ENCODE measurements around the gene NRARP. TPM values are rescaled to one million over a fixed set of nuclear protein-coding genes. Genes with fewer than 3 reads are reported as not detected.
A peak's percentile ranks its signal among the peaks of the same experiment; 100 is the strongest.

NRARP gene
- total and polyA plus RNA-seq, 2 of the 13 experiments (the other 11 are each of a cell fraction or from before 2014, with no cell fraction given): 0.22 to 0.46 TPM

GRCh38 chr9:137347928-137348327, 45.9 kb upstream of the NRARP start:
- no peak for DNase-seq (ENCODE audit: low spot score)
- ChIA-PET CTCF (ENCODE audit: low intra/inter-chr PET ratio, low total read pairs) (no interaction called here), POLR2A (no interaction called here)
- H3K79me2 ChIP-seq (ENCODE audit: insufficient read depth, low read length): no peaks in the 10 kb centered on the region
- H3K9ac ChIP-seq (ENCODE audit: insufficient read depth, low read depth, low read length): no peak overlapping the region
- no TSS peak for BruUV-seq (replicated peaks)
- peaks cover 0 to 8% of the 10 kb centered on the region in 2 experiments; a peak in 1 of 5 replicates for H3K27me3 ChIP-seq (ENCODE audit: control insufficient read depth in 1 of 2, insufficient read depth in 2 of 2, low read length in 2 of 2)
- intact Hi-C loops (cut with micrococcal nuclease; ENCODE audit: unreplicated experiment) (no loop called here), in situ Hi-C loops (cut with HindIII; ENCODE audit: extremely low pct_ligation_motif_present, low pct_unique_long_range_greater_than_20kb) (no loop called here)
- no peak overlapping the region for H3K27ac ChIP-seq (ENCODE audit: extremely low read length, insufficient read depth, low read length)
- H3K4me3 ChIP-seq (replicated peaks in 1 of 3; ENCODE audit: insufficient read depth in 1 of 3, low read depth in 2 of 3, low read length in 3 of 3): no peak overlapping the region
- ATAC-seq: no peak
- no peak overlapping the region for H3K4me2 ChIP-seq (ENCODE audit: low read depth, low read length)
- no peak overlapping the region for H2AFZ ChIP-seq (ENCODE audit: low read length)
- WGBS (ENCODE audit: low lambda C conversion rate): 50% methylated on average over 2 of the region's 13 CpGs
- H3K36me3 ChIP-seq (replicated peaks in 1 of 2; ENCODE audit: control insufficient read depth in 1 of 2, insufficient read depth in 2 of 2, low read length in 2 of 2): no peaks in the 10 kb centered on the region
- H3K9me3 ChIP-seq (ENCODE audit: low read length): no peaks in the 10 kb centered on the region
- H4K20me1 ChIP-seq (ENCODE audit: insufficient read depth, low read length): no peaks in the 10 kb centered on the region
- no peak for FAIRE-seq
- H3K4me1 ChIP-seq (ENCODE audit: insufficient read depth, low read length): peaks cover 12% of the 10 kb centered on the region
- TF ChIP-seq ZNF768 (CRISPR knock-in tag; IDR thresholded peaks at IDR 0.05) (peak; percentile 69; the same call in 1 of the 2 replicates), SATB2 (CRISPR knock-in tag; IDR thresholded peaks at IDR 0.05) (no peak)

- DNase-seq (ENCODE audit: low spot score) (no peak), FAIRE-seq (no peak), ATAC-seq (no peak)
- no TSS peak for BruUV-seq (replicated peaks)
- intact Hi-C loops (cut with micrococcal nuclease; ENCODE audit: unreplicated experiment) (no loop called here), in situ Hi-C loops (cut with HindIII; ENCODE audit: extremely low pct_ligation_motif_present, low pct_unique_long_range_greater_than_20kb) (no loop called here)
- Histone ChIP-seq H3K9ac (ENCODE audit: insufficient read depth, low read depth, low read length) (no peak overlapping the region), H3K4me3 (replicated peaks in 1 of 3; ENCODE audit: insufficient read depth in 1 of 3, low read depth in 2 of 3, low read length in 3 of 3) (no peak overlapping the region), H3K4me2 (ENCODE audit: low read depth, low read length) (no peak overlapping the region), H3K9me3 (ENCODE audit: low read length) (no peaks in the 10 kb centered on the region), H2AFZ (ENCODE audit: low read length) (no peak overlapping the region), H4K20me1 (ENCODE audit: insufficient read depth, low read length) (no peaks in the 10 kb centered on the region), H3K4me1 (ENCODE audit: insufficient read depth, low read length) (no peaks in the 10 kb centered on the region), H3K27me3 (ENCODE audit: control insufficient read depth in 1 of 2, insufficient read depth in 2 of 2, low read length in 2 of 2) (peaks cover 0 to 17% of the 10 kb centered on the region in 2 experiments; a peak in 2 of 5 replicates), H3K27ac (ENCODE audit: extremely low read length, insufficient read depth, low read length) (no peak overlapping the region), H3K79me2 (ENCODE audit: insufficient read depth, low read length) (no peaks in the 10 kb centered on the region), H3K36me3 (replicated peaks in 1 of 2; ENCODE audit: control insufficient read depth in 1 of 2, insufficient read depth in 2 of 2, low read length in 2 of 2) (no peaks in the 10 kb centered on the region)
- POLR2A ChIA-PET: no interaction called here
- TF ChIP-seq ZNF432 (CRISPR knock-in tag; IDR thresholded peaks at IDR 0.05; ENCODE audit: borderline replicate concordance): no peak
- TF ChIP-seq ZNF615 (CRISPR knock-in tag; IDR thresholded peaks at IDR 0.05; ENCODE audit: borderline replicate concordance): peak; percentile 99
- TF ChIP-seq HNRNPK (IDR thresholded peaks at IDR 0.05; ENCODE audit: low read depth, low read length, poor library complexity, severe bottlenecking): no peak
- CTCF ChIA-PET (ENCODE audit: low intra/inter-chr PET ratio, low total read pairs): no interaction called here
- WGBS (ENCODE audit: low lambda C conversion rate): 42% methylated on average over 7 of the region's 7 CpGs
Measured at GRCh38 chr9:137342482-137342881, 40.4 kb upstream of the NRARP start.
